ENCODE data around the gene LRRC31.

LRRC31 gene

DNA sequence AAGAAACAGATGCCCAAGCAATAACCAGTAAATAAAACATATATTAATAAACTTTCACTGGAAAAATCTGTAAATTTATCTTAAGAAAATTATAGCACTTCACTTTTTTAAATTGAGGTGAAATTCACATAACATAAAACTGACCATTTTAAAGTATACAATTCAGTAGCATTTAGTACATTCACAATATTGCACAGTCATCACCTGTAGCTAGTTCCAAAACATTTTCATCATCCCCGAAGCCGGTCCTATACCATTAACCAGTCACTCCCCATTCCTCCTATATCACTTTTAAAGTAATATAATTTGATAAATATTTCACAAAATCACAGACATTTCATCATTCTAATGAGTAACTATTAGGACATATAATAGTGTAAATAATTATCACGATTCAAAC is 65.1 kb downstream of the LRRC31 start:
- Histone ChIP-seq H3K9me3 (no peaks in the 10 kb centered on the region), H3K36me3 (no peaks in the 10 kb centered on the region), H3K4me3 (ENCODE audit: low read depth in 1 of 2, low read length in 1 of 2) (no peak overlapping the region), H3K4me1 (ENCODE audit: control insufficient read depth in 1 of 2, insufficient read depth in 1 of 2, low read depth in 1 of 2, low read length in 1 of 2) (no peaks in the 10 kb centered on the region), H3K27me3 (no peaks in the 10 kb centered on the region), H3K27ac (no peak overlapping the region)
- TF ChIP-seq, protein P1, sequence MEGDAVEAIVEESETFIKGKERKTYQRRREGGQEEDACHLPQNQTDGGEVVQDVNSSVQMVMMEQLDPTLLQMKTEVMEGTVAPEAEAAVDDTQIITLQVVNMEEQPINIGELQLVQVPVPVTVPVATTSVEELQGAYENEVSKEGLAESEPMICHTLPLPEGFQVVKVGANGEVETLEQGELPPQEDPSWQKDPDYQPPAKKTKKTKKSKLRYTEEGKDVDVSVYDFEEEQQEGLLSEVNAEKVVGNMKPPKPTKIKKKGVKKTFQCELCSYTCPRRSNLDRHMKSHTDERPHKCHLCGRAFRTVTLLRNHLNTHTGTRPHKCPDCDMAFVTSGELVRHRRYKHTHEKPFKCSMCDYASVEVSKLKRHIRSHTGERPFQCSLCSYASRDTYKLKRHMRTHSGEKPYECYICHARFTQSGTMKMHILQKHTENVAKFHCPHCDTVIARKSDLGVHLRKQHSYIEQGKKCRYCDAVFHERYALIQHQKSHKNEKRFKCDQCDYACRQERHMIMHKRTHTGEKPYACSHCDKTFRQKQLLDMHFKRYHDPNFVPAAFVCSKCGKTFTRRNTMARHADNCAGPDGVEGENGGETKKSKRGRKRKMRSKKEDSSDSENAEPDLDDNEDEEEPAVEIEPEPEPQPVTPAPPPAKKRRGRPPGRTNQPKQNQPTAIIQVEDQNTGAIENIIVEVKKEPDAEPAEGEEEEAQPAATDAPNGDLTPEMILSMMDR (IDR thresholded peaks at IDR 0.05) = no peak

- no peak overlapping the region for H3K4me3 ChIP-seq (ENCODE audit: low read depth in 1 of 2, low read length in 1 of 2)
- TF ChIP-seq, protein P1 (IDR thresholded peaks at IDR 0.05) = no peak
- peaks cover 42% of the 10 kb centered on the region for H3K36me3 ChIP-seq
- H3K27me3 ChIP-seq = no peaks in the 10 kb centered on the region
- no peak overlapping the region for H3K27ac ChIP-seq
- no peaks in the 10 kb centered on the region for H3K9me3 ChIP-seq
- no peaks in the 10 kb centered on the region for H3K4me1 ChIP-seq (ENCODE audit: control insufficient read depth in 1 of 2, insufficient read depth in 1 of 2, low read depth in 1 of 2, low read length in 1 of 2)
These were observed 77.4 kb downstream of the LRRC31 start for GRCh38 chr3:169792359-169792758.

DNA sequence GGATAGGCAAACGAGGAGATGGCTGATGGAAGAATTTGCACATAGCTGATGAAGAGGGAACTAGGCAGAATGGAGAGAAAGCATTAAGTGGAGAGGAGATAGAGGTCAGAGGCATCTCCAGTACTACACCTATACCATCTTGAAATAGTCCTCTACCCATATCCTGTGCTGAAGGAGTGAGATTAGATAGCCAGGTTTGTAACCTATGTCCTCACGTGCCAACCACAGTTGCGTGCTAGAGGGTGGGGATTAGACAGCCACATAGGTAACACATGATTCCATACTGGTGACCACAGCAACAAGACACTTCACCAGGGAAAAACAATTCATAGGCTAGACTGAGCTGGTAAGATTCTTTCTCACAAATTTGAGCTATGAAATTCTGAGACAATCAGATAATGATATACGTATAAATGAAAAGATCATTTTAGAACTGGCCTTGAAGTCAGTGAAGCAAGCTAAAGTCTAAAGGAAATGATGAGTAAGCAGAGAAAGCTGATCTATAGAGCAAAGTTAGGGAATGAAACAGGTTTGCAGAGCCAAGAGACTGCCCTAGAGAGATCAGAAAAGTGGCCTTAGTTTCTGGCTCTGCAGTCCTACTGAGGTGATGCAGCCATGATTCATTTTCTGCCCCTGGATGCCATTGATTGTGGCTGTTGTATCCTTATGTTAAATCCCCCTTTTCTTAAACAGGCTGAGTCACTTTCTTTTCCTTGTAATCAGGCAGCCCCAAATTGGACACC is 78.9 kb downstream of the LRRC31 start:
- peaks cover 57% of the 10 kb centered on the region for H3K36me3 ChIP-seq
- H3K27ac ChIP-seq = no peak overlapping the region

DNA sequence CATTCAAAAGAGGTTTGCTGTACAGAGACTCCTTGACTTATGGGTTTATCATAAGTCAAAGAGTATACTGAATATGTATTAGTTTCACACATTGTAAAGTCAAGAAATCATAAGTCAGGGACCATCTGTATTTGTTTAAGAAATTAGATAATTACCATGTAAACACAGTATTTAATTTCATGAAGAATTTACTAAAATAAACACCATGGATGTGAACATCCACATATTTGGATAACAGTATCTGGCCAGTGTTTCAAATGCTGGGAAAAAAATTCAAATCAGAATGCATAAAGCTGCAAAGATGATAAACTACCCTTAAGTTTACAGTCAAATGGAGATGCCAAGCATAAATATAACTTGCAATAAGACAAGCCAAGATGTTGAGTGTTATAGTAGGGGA is 79.5 kb downstream of the LRRC31 start:
- H3K27ac ChIP-seq = no peak overlapping the region
- H3K4me1 ChIP-seq (ENCODE audit: control insufficient read depth in 1 of 2, insufficient read depth in 1 of 2, low read depth in 1 of 2, low read length in 1 of 2) = no peaks in the 10 kb centered on the region
- TF ChIP-seq, protein P1 (IDR thresholded peaks at IDR 0.05) = no peak
- H3K36me3 ChIP-seq = peaks cover 63% of the 10 kb centered on the region
- H3K27me3 ChIP-seq = no peaks in the 10 kb centered on the region
- no peak overlapping the region for H3K4me3 ChIP-seq (ENCODE audit: low read depth in 1 of 2, low read length in 1 of 2)
- H3K9me3 ChIP-seq = no peaks in the 10 kb centered on the region

More for the DNA sequence above, 78.9 kb downstream of the LRRC31 start:
- TF ChIP-seq, protein P1 (IDR thresholded peaks at IDR 0.05) = no peak
- no peaks in the 10 kb centered on the region for H3K27me3 ChIP-seq
- H3K9me3 ChIP-seq = no peaks in the 10 kb centered on the region
- no peak overlapping the region for H3K4me3 ChIP-seq (ENCODE audit: low read depth in 1 of 2, low read length in 1 of 2)
- no peaks in the 10 kb centered on the region for H3K4me1 ChIP-seq (ENCODE audit: control insufficient read depth in 1 of 2, insufficient read depth in 1 of 2, low read depth in 1 of 2, low read length in 1 of 2)
